ENCODE data around the gene CHST8. TPM values are rescaled to one million over a fixed set of nuclear protein-coding genes. Genes with fewer than 3 reads are reported as not detected.

Gene CHST8
- total RNA-seq, 1 donor from 2014 or later, result not detected

DNA sequence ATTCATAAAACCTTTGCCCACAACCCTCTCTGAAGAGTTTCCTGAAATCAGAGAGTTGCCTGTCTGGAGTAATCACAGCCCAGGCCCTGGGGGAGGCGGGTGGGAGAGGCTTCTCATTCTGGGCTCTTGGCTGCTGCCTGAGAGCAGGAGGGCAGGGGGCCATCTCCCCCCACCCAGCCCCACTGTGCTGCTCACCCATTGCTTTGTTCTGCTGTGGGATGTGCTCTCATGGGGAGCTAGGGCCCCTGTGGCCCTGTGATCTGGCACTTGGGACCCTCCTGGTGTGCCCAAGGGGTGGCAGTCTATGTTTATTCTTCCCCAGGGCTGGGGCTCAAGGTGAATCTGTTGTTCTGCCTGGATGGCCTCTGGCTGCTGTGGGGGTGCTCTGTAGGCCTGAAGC is 181.0 kb downstream of the CHST8 start:
- Histone ChIP-seq H3K4me1 (ENCODE audit: insufficient read depth, low read length) (peaks cover 7% of the 10 kb centered on the region), H3K27ac (ENCODE audit: low read depth, low read length) (no peak overlapping the region), H3K36me3 (ENCODE audit: insufficient read depth, low read length) (peaks cover 29% of the 10 kb centered on the region), H3K9ac (ENCODE audit: low read length) (no peak overlapping the region), H3K4me3 (ENCODE audit: insufficient read depth, low read depth, low read length) (no peak overlapping the region), H3K4me2 (ENCODE audit: low read length) (no peak overlapping the region), H3K79me2 (ENCODE audit: insufficient read depth, low read length) (peaks cover 84% of the 10 kb centered on the region), H3K27me3 (ENCODE audit: insufficient read depth, low read length) (no peaks in the 10 kb centered on the region), H4K20me1 (ENCODE audit: insufficient read depth, low read length) (peaks cover 87% of the 10 kb centered on the region), H2AFZ (ENCODE audit: low read depth, low read length) (no peak overlapping the region), H3K9me3 (ENCODE audit: insufficient read depth, low read depth, low read length) (no peaks in the 10 kb centered on the region)
- TF ChIP-seq EZH2 (IDR thresholded peaks at IDR 0.05; ENCODE audit: insufficient read depth, low read length) (no peak), CTCF (IDR thresholded peaks at IDR 0.05; ENCODE audit: insufficient read depth, low read depth, low read length) (no peak)
- Mint-ChIP-seq H3K9me3 (ENCODE audit: unreplicated experiment) (no peaks in the 10 kb centered on the region), H3K4me3 (ENCODE audit: unreplicated experiment) (no peak overlapping the region), H3K4me1 (ENCODE audit: low read depth, unreplicated experiment) (peaks cover 17% of the 10 kb centered on the region), H3K27ac (ENCODE audit: unreplicated experiment) (no peak overlapping the region), H3K27me3 (ENCODE audit: low read depth, unreplicated experiment) (no peaks in the 10 kb centered on the region), H3K36me3 (ENCODE audit: low read depth, unreplicated experiment) (peaks cover 11% of the 10 kb centered on the region)
- DNase-seq (ENCODE audit: low read depth), result no peak
- FAIRE-seq, result no peak

GRCh38 chr19:33803383-33803782 is 181.6 kb downstream of the CHST8 start:
- H2AFZ ChIP-seq (ENCODE audit: low read depth, low read length), result no peak overlapping the region
- peaks cover 13% of the 10 kb centered on the region for H3K36me3 Mint-ChIP-seq (ENCODE audit: low read depth, unreplicated experiment)
- no peak for FAIRE-seq

More at GRCh38 chr19:33803383-33803782, 181.6 kb downstream of the CHST8 start:
- Mint-ChIP-seq H3K4me1 (ENCODE audit: low read depth, unreplicated experiment) (peaks cover 17% of the 10 kb centered on the region), H3K9me3 (ENCODE audit: unreplicated experiment) (no peaks in the 10 kb centered on the region), H3K27ac (ENCODE audit: unreplicated experiment) (no peak overlapping the region), H3K4me3 (ENCODE audit: unreplicated experiment) (no peak overlapping the region), H3K27me3 (ENCODE audit: low read depth, unreplicated experiment) (no peaks in the 10 kb centered on the region)
- Histone ChIP-seq H3K27me3 (ENCODE audit: insufficient read depth, low read length) (no peaks in the 10 kb centered on the region), H3K79me2 (ENCODE audit: insufficient read depth, low read length) (peaks cover 82% of the 10 kb centered on the region), H3K36me3 (ENCODE audit: insufficient read depth, low read length) (peaks cover 29% of the 10 kb centered on the region), H3K4me3 (ENCODE audit: insufficient read depth, low read depth, low read length) (no peak overlapping the region), H3K4me2 (ENCODE audit: low read length) (no peak overlapping the region), H3K9ac (ENCODE audit: low read length) (no peak overlapping the region), H3K9me3 (ENCODE audit: insufficient read depth, low read depth, low read length) (no peaks in the 10 kb centered on the region), H4K20me1 (ENCODE audit: insufficient read depth, low read length) (peaks cover 92% of the 10 kb centered on the region), H3K4me1 (ENCODE audit: insufficient read depth, low read length) (peaks cover 6% of the 10 kb centered on the region), H3K27ac (ENCODE audit: low read depth, low read length) (no peak overlapping the region)
- no peak for DNase-seq (ENCODE audit: low read depth)
- TF ChIP-seq EZH2 (IDR thresholded peaks at IDR 0.05; ENCODE audit: insufficient read depth, low read length) (no peak), CTCF (IDR thresholded peaks at IDR 0.05; ENCODE audit: insufficient read depth, low read depth, low read length) (no peak)
